SK-N-MC (cell line): Measurements from ENCODE around the gene SLC11A1.

Experiments used
- DNase-seq: peaks from one replicate; pipeline ENCODE4 v3.0.0-alpha.2; 2011; ENCODE audit warnings: low read depth, low spot score
- H3K27ac ChIP-seq: fragments of 200-600 bp; sonication (generic); 2 replicates; pipeline ENCODE4 v1.5.1; 2016; ENCODE audit warnings: mixed run types
- H3K36me3 ChIP-seq: fragments of 200-600 bp; sonication (generic); 2 replicates; pipeline ENCODE4 v1.6.1; 2017; ENCODE audit warnings: antibody characterized with exemption, low read length, mixed read lengths; ENCODE audit not compliant: insufficient read depth
- H3K4me3 ChIP-seq: fragments of 200-600 bp; sonication (generic); 2 replicates; pipeline ENCODE4 v1.5.1; 2016
- H3K9ac ChIP-seq: fragments of 200-600 bp; sonication (generic); 2 replicates; pipeline ENCODE4 v1.8.0; 2017; ENCODE audit warnings: mixed run types, mixed read lengths; ENCODE audit not compliant: insufficient read length
- H3K9me3 ChIP-seq: fragments of 200-600 bp; sonication (generic); 2 replicates; pipeline ENCODE4 v1.6.1; 2017; ENCODE audit warnings: low read depth, mild to moderate bottlenecking, antibody characterized with exemption, low read length, moderate library complexity, mixed read lengths
- EZH2 ChIP-seq: fragments of 200-600 bp; sonication (generic); IDR thresholded peaks from one replicate; pipeline ENCODE4 v1.6.1; 2017; ENCODE audit warnings: antibody characterized with exemption
- FOXP2 ChIP-seq: optimal IDR thresholded peaks from 2 replicates; pipeline ENCODE3; 2011; ENCODE audit warnings: mild to moderate bottlenecking, moderate library complexity; ENCODE audit not compliant: insufficient read depth; ENCODE audit errors: extremely low read length, control extremely low read depth
- POLR2AphosphoS5 ChIP-seq: IDR thresholded peaks from 2 replicates; pipeline ENCODE4 v1.6.1; 2012; ENCODE audit warnings: mild to moderate bottlenecking, low read depth, low read length, borderline replicate concordance

SLC11A1 gene

GRCh38 chr2:218381916-218382366, at the start of gene SLC11A1:
TSS of gene SLC11A1 (plus strand) at chr2:218382273. CDS start at chr2:218382369, 96 bp downstream.
- no peaks in the 10 kb centered on the region for H3K9me3 ChIP-seq
- no peak for DNase-seq
- H3K4me3 ChIP-seq = no peak within 1 kb of the TSS
- H3K36me3 ChIP-seq = no peaks in the 10 kb centered on the region
- H3K27ac ChIP-seq = no peak within 1 kb of the TSS
- TF ChIP-seq EZH2 (no peak), POLR2AphosphoS5 (no peak), FOXP2 (no peak)
- no peak within 1 kb of the TSS for H3K9ac ChIP-seq

GRCh38 chr2:218332288-218332687, 49.8 kb upstream of the SLC11A1 start:
- TF ChIP-seq FOXP2 (no peak), POLR2AphosphoS5 (no peak), EZH2 (no peak)
- H3K4me3 ChIP-seq = no peak overlapping the region
- H3K36me3 ChIP-seq = no peaks in the 10 kb centered on the region
- no peak overlapping the region for H3K9ac ChIP-seq
- no peak for DNase-seq
- no peak overlapping the region for H3K27ac ChIP-seq
- H3K9me3 ChIP-seq = no peaks in the 10 kb centered on the region

- Histone ChIP-seq H3K27ac (no peak overlapping the region), H3K9me3 (no peaks in the 10 kb centered on the region), H3K9ac (no peak overlapping the region), H3K4me3 (no peak overlapping the region), H3K36me3 (no peaks in the 10 kb centered on the region)
- no peak for TF ChIP-seq POLR2AphosphoS5
- no peak for TF ChIP-seq EZH2
- no peak for TF ChIP-seq FOXP2
- DNase-seq = no peak
These were observed 49.0 kb upstream of the SLC11A1 start for GRCh38 chr2:218332920-218333645.

GRCh38 chr2:218334531-218334930, 47.5 kb upstream of the SLC11A1 start:
- no peak for DNase-seq
- no peak for TF ChIP-seq EZH2
- no peak for TF ChIP-seq POLR2AphosphoS5
- no peak for TF ChIP-seq FOXP2
- H3K36me3 ChIP-seq = no peaks in the 10 kb centered on the region
- no peak overlapping the region for H3K4me3 ChIP-seq
- H3K9ac ChIP-seq = no peak overlapping the region
- H3K27ac ChIP-seq = no peak overlapping the region
- H3K9me3 ChIP-seq = no peaks in the 10 kb centered on the region

GRCh38 chr2:218340656-218341055, 41.4 kb upstream of the SLC11A1 start:
- DNase-seq = no peak
- TF ChIP-seq POLR2AphosphoS5 (no peak), EZH2 (no peak), FOXP2 (no peak)
- Histone ChIP-seq H3K9ac (no peak overlapping the region), H3K36me3 (no peaks in the 10 kb centered on the region), H3K9me3 (no peaks in the 10 kb centered on the region), H3K4me3 (no peak overlapping the region), H3K27ac (no peak overlapping the region)

GRCh38 chr2:218341381-218341780, 40.7 kb upstream of the SLC11A1 start:
- no peaks in the 10 kb centered on the region for H3K36me3 ChIP-seq
- no peak overlapping the region for H3K9ac ChIP-seq
- no peak overlapping the region for H3K4me3 ChIP-seq
- TF ChIP-seq EZH2 = no peak
- TF ChIP-seq FOXP2 = no peak
- TF ChIP-seq POLR2AphosphoS5 = no peak
- H3K9me3 ChIP-seq = no peaks in the 10 kb centered on the region
- no peak for DNase-seq
- no peak overlapping the region for H3K27ac ChIP-seq

- DNase-seq = no peak
- Histone ChIP-seq H3K4me3 (no peak overlapping the region), H3K36me3 (no peaks in the 10 kb centered on the region), H3K9me3 (no peaks in the 10 kb centered on the region), H3K9ac (no peak overlapping the region), H3K27ac (no peak overlapping the region)
- no peak for TF ChIP-seq POLR2AphosphoS5
- no peak for TF ChIP-seq FOXP2
- no peak for TF ChIP-seq EZH2
These were observed 39.2 kb upstream of the SLC11A1 start for GRCh38 chr2:218342837-218343236.

- no peak overlapping the region for H3K9ac ChIP-seq
- no peaks in the 10 kb centered on the region for H3K36me3 ChIP-seq
- no peak for DNase-seq
- no peak overlapping the region for H3K4me3 ChIP-seq
- TF ChIP-seq EZH2 = no peak
- no peak for TF ChIP-seq FOXP2
- TF ChIP-seq POLR2AphosphoS5 = no peak
- no peaks in the 10 kb centered on the region for H3K9me3 ChIP-seq
- H3K27ac ChIP-seq = no peak overlapping the region
These were observed 38.5 kb upstream of the SLC11A1 start for GRCh38 chr2:218343591-218343990.

- Histone ChIP-seq H3K9ac (no peak overlapping the region), H3K9me3 (no peaks in the 10 kb centered on the region), H3K4me3 (no peak overlapping the region), H3K27ac (no peak overlapping the region), H3K36me3 (no peaks in the 10 kb centered on the region)
- TF ChIP-seq FOXP2 (no peak), EZH2 (no peak), POLR2AphosphoS5 (no peak)
- DNase-seq = no peak
These were observed 37.9 kb upstream of the SLC11A1 start for GRCh38 chr2:218344090-218344754.
